ENCODE measurements around the gene CBLN1. TPM values are rescaled to one million over a fixed set of nuclear protein-coding genes. Genes with fewer than 3 reads are reported as not detected.

The CBLN1 gene
- total RNA-seq, 1 experiment from 2014 or later = 5.6 TPM

- H3K23me2 ChIP-seq (ENCODE audit: insufficient read length, low read depth, low read length, poor library complexity, severe bottlenecking) = no peaks in the 10 kb centered on the region
- H3K27me3 ChIP-seq (ENCODE audit: insufficient read depth, low read length) = no peaks in the 10 kb centered on the region
- no peak overlapping the region for H3K18ac ChIP-seq (ENCODE audit: insufficient read length, low read depth, low read length)
Observed at GRCh38 chr16:49327466-49327865, 45.8 kb upstream of the CBLN1 start.

More at GRCh38 chr16:49327466-49327865, 45.8 kb upstream of the CBLN1 start:
- H3K79me2 ChIP-seq (ENCODE audit: insufficient read depth, low read length) = no peaks in the 10 kb centered on the region
- H2BK12ac ChIP-seq (ENCODE audit: insufficient read length, low read depth, low read length) = no peak overlapping the region
- no peak overlapping the region for H3K23ac ChIP-seq (ENCODE audit: insufficient read length, low read depth, low read length)
- H3K27ac Mint-ChIP-seq = no peak overlapping the region
- no peaks in the 10 kb centered on the region for H3K79me1 ChIP-seq (ENCODE audit: insufficient read depth, low read depth, low read length, poor library complexity, severe bottlenecking)
- no CpG with 5 or more reads among the region's 4 CpGs for whole genome bisulfite sequencing (ENCODE audit: extremely low coverage, insufficient read length, low lambda C conversion rate)
- no peak overlapping the region for H2AK5ac ChIP-seq (ENCODE audit: insufficient read length, low read length)
- H3K9me3 ChIP-seq (ENCODE audit: control insufficient read depth, low read depth, low read length) = no peaks in the 10 kb centered on the region
- no peak overlapping the region for H4K5ac ChIP-seq (ENCODE audit: insufficient read length, low read depth, low read length)
- no peak overlapping the region for H2AFZ ChIP-seq (ENCODE audit: low read length)
- H3K56ac ChIP-seq (ENCODE audit: insufficient read length, low read depth, low read length) = no peak overlapping the region
- H2BK20ac ChIP-seq (ENCODE audit: low read depth, low read length, poor library complexity, severe bottlenecking) = no peak overlapping the region
- H3T11ph ChIP-seq (ENCODE audit: low read length) = no peak overlapping the region
- no peak overlapping the region for H2BK5ac ChIP-seq (ENCODE audit: insufficient read length, low read length)
- H3K9ac ChIP-seq (ENCODE audit: extremely low read depth, insufficient read length, low read length) = no peak overlapping the region
- H2BK15ac ChIP-seq (ENCODE audit: low read depth, low read length) = no peak overlapping the region
- H3K36me3 Mint-ChIP-seq (ENCODE audit: insufficient read depth in 1 of 3, low read depth in 3 of 3) = no peaks in the 10 kb centered on the region
- H4K91ac ChIP-seq (ENCODE audit: insufficient read length, low read depth, low read length) = no peak overlapping the region
- no peak overlapping the region for H3K4me3 Mint-ChIP-seq
- no peak overlapping the region for H3K14ac ChIP-seq (ENCODE audit: insufficient read depth, low read length)
- H3K9me3 Mint-ChIP-seq = no peaks in the 10 kb centered on the region
- no peaks in the 10 kb centered on the region for H3K4me1 ChIP-seq (ENCODE audit: insufficient read depth, low read length)
- H3K4me1 Mint-ChIP-seq = peaks cover 9 to 12% of the 10 kb centered on the region in 2 experiments
- H3K27me3 Mint-ChIP-seq (ENCODE audit: low read depth) = no peaks in the 10 kb centered on the region
- TF ChIP-seq CTCF (conservative IDR thresholded peaks at IDR 0.05) = no peak
- H3K4me2 ChIP-seq (ENCODE audit: insufficient read depth, insufficient read length, low read length) = no peak overlapping the region
- H3K27ac ChIP-seq (ENCODE audit: insufficient read length, low read depth, low read length) = no peak overlapping the region
- H4K20me1 ChIP-seq (ENCODE audit: control insufficient read depth, insufficient read depth, insufficient read length) = no peaks in the 10 kb centered on the region
- H3K4ac ChIP-seq (ENCODE audit: low read depth, low read length) = no peak overlapping the region
- no peak overlapping the region for H2BK120ac ChIP-seq (ENCODE audit: low read depth, low read length, poor library complexity, severe bottlenecking)
- no peak for DNase-seq
- H4K8ac ChIP-seq (replicated peaks; ENCODE audit: insufficient read length, low read depth, low read length) = no peak overlapping the region

All from H9 (cell line).